ENCODE results near the gene ITPR1.

The ITPR1 gene

DNA sequence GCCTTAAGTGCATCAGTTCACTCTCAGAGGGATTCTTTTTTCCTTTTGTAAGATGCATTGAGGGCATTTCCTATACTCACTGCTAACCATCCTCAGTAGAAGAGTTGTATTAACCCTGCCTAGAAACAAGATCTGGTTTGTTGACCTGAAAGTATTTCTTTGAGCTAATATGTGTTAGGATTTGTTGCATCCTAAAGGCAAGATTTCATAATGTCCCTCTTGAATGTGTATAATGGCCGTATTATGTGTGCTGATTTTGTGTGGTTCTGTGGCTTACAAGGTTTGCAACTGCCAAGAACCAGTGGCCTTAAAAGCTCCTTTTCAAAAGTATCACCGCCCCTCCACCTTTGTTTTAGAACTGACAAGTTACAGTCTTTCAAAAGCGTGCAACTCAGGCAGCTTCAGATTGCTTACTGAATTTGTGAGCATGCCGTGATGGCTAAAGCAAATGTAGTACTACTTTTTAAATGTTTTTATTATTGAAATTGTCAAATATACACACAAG is 304.1 kb downstream of the ITPR1 start:
- Histone ChIP-seq H3K36me3 (ENCODE audit: insufficient read depth, insufficient read length, low read length) (no peaks in the 10 kb centered on the region), H3K27me3 (ENCODE audit: insufficient read depth, insufficient read length) (no peaks in the 10 kb centered on the region)
- no peak for TF ChIP-seq SUZ12 (IDR thresholded peaks at IDR 0.05; ENCODE audit: extremely low read depth, insufficient read depth, insufficient read length)
- TF ChIP-seq ZNF274 (IDR thresholded peaks at IDR 0.05; ENCODE audit: low read depth, low read length) = no peak
- TF ChIP-seq YY1 (IDR thresholded peaks at IDR 0.05; ENCODE audit: insufficient read depth, insufficient read length) = no peak

DNA sequence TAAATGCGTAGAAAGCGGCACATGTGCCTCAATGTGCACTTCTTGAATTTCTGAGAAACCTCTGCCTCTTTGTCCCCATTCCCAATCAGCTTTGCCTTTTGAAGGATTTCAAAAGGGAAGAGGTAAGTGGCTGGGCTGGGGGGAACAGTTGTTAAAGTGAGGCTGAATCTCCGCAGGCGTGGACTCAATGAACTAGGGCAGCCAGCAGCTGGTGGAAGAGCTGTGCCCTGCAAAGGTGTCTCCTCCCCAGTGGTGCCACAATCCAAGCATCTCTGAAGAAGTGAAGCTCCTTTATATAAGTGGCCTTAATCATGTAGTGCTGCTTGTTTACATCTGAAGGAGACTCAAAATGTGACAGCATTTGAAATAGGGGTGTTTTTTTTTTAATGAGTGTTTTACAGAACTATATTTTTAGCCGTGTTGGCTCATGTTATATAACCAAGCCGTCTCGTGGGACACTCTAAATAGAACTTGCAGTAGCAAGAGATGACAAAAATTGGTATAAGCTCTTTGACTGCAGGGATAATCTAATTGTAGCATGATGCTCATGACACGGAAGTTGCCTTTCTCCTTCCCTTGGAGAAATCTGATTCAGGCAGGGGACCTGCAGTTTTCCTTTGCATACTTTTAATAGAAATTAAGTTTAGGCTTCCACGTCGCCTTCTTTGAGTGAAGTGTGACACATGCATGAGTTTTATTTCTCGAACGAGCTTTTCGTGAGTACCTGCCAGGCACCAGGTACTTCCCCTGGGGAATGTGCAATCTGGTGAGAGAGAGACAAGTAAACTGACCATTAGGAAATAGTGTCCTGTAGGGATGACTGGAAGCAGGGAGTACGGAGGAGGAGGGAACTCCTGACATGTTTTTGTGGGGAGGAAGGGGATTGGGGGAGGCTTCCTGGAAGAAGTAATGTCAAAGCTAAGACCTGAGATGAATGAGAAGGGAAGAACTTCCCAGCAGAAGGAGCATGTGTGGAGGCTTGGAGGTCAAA is 306.4 kb downstream of the ITPR1 start:
- H3K4me1 ChIP-seq (ENCODE audit: insufficient read depth, insufficient read length) = no peaks in the 10 kb centered on the region
- peaks cover 29% of the 10 kb centered on the region for H3K9me3 ChIP-seq (ENCODE audit: insufficient read depth, low read length)
- DNase-seq (ENCODE audit: low read depth, low spot score) = no peak
- H3K9ac ChIP-seq (ENCODE audit: insufficient read length, low read depth) = no peak overlapping the region
- no peaks in the 10 kb centered on the region for H3K36me3 ChIP-seq (ENCODE audit: insufficient read depth, insufficient read length, low read length)
- H3K4me3 ChIP-seq (ENCODE audit: insufficient read length, low read depth) = no peak overlapping the region
- no peak for TF ChIP-seq YY1 (IDR thresholded peaks at IDR 0.05; ENCODE audit: insufficient read depth, insufficient read length)
- TF ChIP-seq SUZ12 (IDR thresholded peaks at IDR 0.05; ENCODE audit: extremely low read depth, insufficient read depth, insufficient read length) = no peak
- no peak for TF ChIP-seq ZNF274 (IDR thresholded peaks at IDR 0.05; ENCODE audit: low read depth, low read length)
- no peaks in the 10 kb centered on the region for H3K27me3 ChIP-seq (ENCODE audit: insufficient read depth, insufficient read length)

More for the DNA sequence above, 304.1 kb downstream of the ITPR1 start:
- Histone ChIP-seq H3K9me3 (ENCODE audit: insufficient read depth, low read length) (peaks cover 29% of the 10 kb centered on the region), H3K4me1 (ENCODE audit: insufficient read depth, insufficient read length) (no peaks in the 10 kb centered on the region), H3K9ac (ENCODE audit: insufficient read length, low read depth) (no peak overlapping the region), H3K4me3 (ENCODE audit: insufficient read length, low read depth) (no peak overlapping the region)
- DNase-seq (ENCODE audit: low read depth, low spot score) = no peak

DNA sequence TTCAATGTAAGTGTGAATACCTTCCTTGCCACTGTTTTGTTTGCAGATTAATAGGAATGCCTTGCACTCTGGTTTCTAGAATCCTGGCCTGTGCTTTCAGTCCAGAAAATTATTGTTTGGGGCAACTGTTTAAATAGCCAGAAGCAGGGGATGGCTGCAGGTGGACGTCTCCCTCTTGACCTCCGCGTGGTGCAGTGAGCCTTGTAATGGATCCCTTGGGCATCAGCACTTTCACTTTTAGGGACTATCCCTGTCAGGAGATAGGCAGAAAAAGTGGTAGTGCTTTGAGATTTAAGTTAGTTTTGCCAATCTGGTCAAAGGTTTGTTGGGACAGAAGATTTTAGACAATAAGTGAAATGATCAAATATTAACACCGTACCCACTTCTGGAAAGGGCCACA is 307.4 kb downstream of the ITPR1 start:
- Histone ChIP-seq H3K9ac (ENCODE audit: insufficient read length, low read depth) (no peak overlapping the region), H3K4me3 (ENCODE audit: insufficient read length, low read depth) (no peak overlapping the region), H3K9me3 (ENCODE audit: insufficient read depth, low read length) (peaks cover 29% of the 10 kb centered on the region), H3K27me3 (ENCODE audit: insufficient read depth, insufficient read length) (no peaks in the 10 kb centered on the region), H3K36me3 (ENCODE audit: insufficient read depth, insufficient read length, low read length) (no peaks in the 10 kb centered on the region), H3K4me1 (ENCODE audit: insufficient read depth, insufficient read length) (no peaks in the 10 kb centered on the region)
- DNase-seq (ENCODE audit: low read depth, low spot score) = no peak
- no peak for TF ChIP-seq ZNF274 (IDR thresholded peaks at IDR 0.05; ENCODE audit: low read depth, low read length)
- no peak for TF ChIP-seq SUZ12 (IDR thresholded peaks at IDR 0.05; ENCODE audit: extremely low read depth, insufficient read depth, insufficient read length)
- no peak for TF ChIP-seq YY1 (IDR thresholded peaks at IDR 0.05; ENCODE audit: insufficient read depth, insufficient read length)

- H3K36me3 ChIP-seq (ENCODE audit: insufficient read depth, insufficient read length, low read length) = no peaks in the 10 kb centered on the region
- TF ChIP-seq SUZ12 (IDR thresholded peaks at IDR 0.05; ENCODE audit: extremely low read depth, insufficient read depth, insufficient read length) (no peak), YY1 (IDR thresholded peaks at IDR 0.05; ENCODE audit: insufficient read depth, insufficient read length) (no peak), ZNF274 (IDR thresholded peaks at IDR 0.05; ENCODE audit: low read depth, low read length) (no peak)
Observed at GRCh38 chr3:4801892-4802291, 308.7 kb downstream of the ITPR1 start.

GRCh38 chr3:4802903-4803302 is 309.8 kb downstream of the ITPR1 start:
- H3K4me1 ChIP-seq (ENCODE audit: insufficient read depth, insufficient read length) = no peaks in the 10 kb centered on the region
- peaks cover 6% of the 10 kb centered on the region for H3K9me3 ChIP-seq (ENCODE audit: insufficient read depth, low read length)
- H3K27me3 ChIP-seq (ENCODE audit: insufficient read depth, insufficient read length) = no peaks in the 10 kb centered on the region
- H3K4me3 ChIP-seq (ENCODE audit: insufficient read length, low read depth) = no peak overlapping the region
- no peak for DNase-seq (ENCODE audit: low read depth, low spot score)
- H3K36me3 ChIP-seq (ENCODE audit: insufficient read depth, insufficient read length, low read length) = no peaks in the 10 kb centered on the region
- H3K9ac ChIP-seq (ENCODE audit: insufficient read length, low read depth) = no peak overlapping the region
- no peak for TF ChIP-seq ZNF274 (IDR thresholded peaks at IDR 0.05; ENCODE audit: low read depth, low read length)
- no peak for TF ChIP-seq SUZ12 (IDR thresholded peaks at IDR 0.05; ENCODE audit: extremely low read depth, insufficient read depth, insufficient read length)
- no peak for TF ChIP-seq YY1 (IDR thresholded peaks at IDR 0.05; ENCODE audit: insufficient read depth, insufficient read length)

More at GRCh38 chr3:4801892-4802291, 308.7 kb downstream of the ITPR1 start:
- H3K9ac ChIP-seq (ENCODE audit: insufficient read length, low read depth) = no peak overlapping the region
- DNase-seq (ENCODE audit: low read depth, low spot score) = no peak
- no peaks in the 10 kb centered on the region for H3K27me3 ChIP-seq (ENCODE audit: insufficient read depth, insufficient read length)
- no peaks in the 10 kb centered on the region for H3K4me1 ChIP-seq (ENCODE audit: insufficient read depth, insufficient read length)
- H3K4me3 ChIP-seq (ENCODE audit: insufficient read length, low read depth) = no peak overlapping the region
- H3K9me3 ChIP-seq (ENCODE audit: insufficient read depth, low read length) = peaks cover 16% of the 10 kb centered on the region

DNA sequence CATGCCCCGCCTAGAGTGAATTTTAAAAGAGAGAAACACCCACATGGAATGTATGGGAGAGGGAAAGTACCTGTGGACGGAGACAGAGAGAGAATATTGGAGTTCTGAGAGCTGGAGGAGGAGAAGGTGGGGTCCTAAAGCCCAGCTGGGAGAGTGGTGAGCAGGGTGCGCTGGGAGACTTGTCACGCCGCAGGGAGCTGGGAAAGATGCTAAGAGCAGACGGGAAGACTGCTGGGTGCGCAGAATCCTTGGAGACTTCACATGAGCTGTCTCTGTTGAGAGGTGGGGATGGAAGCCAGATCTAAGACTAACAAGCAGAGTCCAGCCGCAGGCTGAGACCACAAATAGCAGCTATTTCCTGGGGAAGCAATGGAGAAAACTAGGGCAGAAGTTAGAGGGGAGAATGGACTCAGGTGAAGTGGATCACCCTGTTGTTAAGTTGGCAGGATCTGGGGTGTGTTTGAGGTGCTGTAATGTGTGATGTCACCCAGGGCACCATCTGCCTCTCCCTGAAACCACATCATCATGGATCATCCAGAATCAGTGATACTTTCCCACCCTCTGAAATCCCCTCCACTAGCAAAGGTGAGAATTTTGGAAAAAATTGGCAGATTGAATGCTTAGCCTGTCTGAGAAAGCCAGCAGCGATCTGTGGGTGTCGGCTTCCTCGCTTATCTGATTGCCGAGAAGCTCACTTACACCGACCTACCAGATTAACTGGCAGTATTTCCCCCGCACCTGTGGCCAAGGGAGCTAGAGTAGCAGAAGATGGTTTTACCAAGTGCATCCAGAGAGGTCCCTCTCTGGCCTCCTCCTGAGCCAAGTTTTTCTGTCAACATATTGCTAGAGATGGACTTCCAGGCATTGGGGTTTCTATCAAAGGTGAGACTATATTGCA is 311.3 kb downstream of the ITPR1 start:
- H3K9ac ChIP-seq (ENCODE audit: insufficient read length, low read depth) = no peak overlapping the region

More for the DNA sequence above, 311.3 kb downstream of the ITPR1 start:
- no peak overlapping the region for H3K4me3 ChIP-seq (ENCODE audit: insufficient read length, low read depth)
- no peaks in the 10 kb centered on the region for H3K4me1 ChIP-seq (ENCODE audit: insufficient read depth, insufficient read length)
- H3K36me3 ChIP-seq (ENCODE audit: insufficient read depth, insufficient read length, low read length) = no peaks in the 10 kb centered on the region
- H3K9me3 ChIP-seq (ENCODE audit: insufficient read depth, low read length) = no peaks in the 10 kb centered on the region
- no peak for DNase-seq (ENCODE audit: low read depth, low spot score)
- TF ChIP-seq SUZ12 (IDR thresholded peaks at IDR 0.05; ENCODE audit: extremely low read depth, insufficient read depth, insufficient read length) (no peak), ZNF274 (IDR thresholded peaks at IDR 0.05; ENCODE audit: low read depth, low read length) (no peak), YY1 (IDR thresholded peaks at IDR 0.05; ENCODE audit: insufficient read depth, insufficient read length) (no peak)
- H3K27me3 ChIP-seq (ENCODE audit: insufficient read depth, insufficient read length) = no peaks in the 10 kb centered on the region
